Stimulated activated CD8-positive, alpha-beta memory T cell treated with anti-CD3 and anti-CD28 coated beads, Interleukin-4, amount 100 ng/mL, for 24 hours (primary cell): ENCODE measurements around the gene SLC44A2.

Source experiments
- DNase-seq: peaks from one replicate; pipeline ENCODE4 v3.0.0-alpha.2; 2020; ENCODE audit warnings: low read depth

SLC44A2 gene

DNA sequence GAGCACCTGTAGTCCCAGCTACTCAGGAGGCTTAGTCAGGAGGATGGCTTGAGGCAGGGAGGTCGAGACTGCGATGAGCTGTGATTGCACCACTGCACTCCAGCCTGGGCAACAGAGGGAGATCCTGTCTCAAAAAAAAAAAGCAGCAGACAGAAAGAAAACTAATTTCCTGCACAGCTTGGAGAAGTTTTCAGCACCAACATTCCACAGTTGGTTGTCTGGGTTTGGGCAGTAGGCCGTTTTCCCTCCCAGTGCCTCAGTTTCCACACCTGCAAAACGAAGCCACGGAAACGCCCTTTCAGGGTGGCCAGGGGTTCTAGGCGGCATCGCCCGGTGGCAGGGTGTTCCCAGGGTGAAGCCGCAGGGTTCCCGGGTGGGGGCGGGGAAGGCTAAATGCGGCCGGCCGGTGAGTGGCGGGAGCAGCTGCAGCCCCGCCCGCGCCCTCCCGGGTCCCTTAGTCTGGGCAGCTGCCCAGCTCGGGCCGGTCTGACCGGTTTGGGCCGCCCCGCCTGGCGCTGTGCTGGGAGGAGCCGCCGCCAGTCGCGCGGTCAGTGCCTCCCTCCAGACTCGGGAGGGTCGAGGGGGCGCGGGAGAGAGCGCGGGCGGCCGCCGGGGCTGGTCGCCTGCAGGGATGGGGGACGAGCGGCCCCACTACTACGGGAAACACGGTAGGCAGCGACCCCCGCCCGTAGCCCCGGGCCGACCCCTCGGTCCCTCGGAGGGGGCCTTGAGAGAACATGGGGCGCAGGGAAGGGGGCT, at the start of gene SLC44A2:
Gene SLC44A2 (plus strand): TSS at position 551 of the 759 bp plus-strand sequence. CDS start 81 bp downstream, at position 632.
- no peak for DNase-seq

DNA sequence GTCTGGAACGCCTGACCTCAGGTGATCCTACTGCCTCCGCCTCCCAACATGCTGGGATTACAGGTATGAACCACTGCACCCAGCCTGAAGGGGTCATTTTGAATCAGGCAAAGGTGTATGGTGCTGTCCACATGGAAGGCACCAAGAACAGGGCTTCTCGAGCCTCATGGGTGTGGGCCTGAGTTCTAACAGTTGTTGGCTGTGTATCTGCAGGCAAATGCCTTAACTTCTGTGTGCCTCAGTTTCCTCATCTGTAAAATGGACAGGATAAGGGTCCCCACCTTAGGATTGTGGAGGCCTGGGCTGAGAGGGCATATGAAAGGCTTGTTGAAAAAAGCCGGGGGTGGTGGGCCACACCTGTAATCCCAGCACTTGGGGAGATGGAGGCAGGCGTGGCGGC, 47.4 kb upstream of the SLC44A2 start:
- DNase-seq, result no peak

DNA sequence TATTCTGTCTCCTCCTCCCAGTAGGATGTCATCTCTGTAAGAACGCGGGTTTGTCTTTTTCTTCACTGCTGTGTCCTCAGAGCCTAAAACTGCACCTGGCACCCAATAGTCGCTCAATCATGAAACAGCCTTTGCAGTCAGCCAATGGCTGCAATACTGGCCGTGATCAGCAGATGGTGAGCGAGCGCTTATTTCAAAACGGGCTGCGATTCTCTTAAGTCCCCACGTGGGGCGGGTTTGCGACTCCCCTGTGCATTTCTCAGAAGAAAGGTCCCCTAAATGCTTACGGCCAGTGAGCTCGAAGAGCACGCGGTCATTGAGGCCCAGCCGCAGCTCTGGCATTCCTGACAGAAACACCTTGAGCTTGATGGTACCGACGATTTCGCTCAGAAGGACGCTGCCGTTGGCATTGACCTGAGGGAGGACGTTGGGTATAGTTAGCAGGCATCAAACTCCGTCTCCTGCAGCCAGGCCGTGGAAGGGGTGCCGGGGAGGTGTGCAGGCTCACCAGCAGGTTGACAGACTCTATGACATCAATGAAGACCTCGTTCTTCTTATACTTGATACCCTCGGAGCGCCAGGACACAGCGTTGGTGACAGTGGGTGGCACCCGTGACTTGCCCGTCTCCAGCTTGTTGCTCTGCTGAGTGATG, 44.2 kb upstream of the SLC44A2 start:
- peak; percentile 80 for DNase-seq

DNA sequence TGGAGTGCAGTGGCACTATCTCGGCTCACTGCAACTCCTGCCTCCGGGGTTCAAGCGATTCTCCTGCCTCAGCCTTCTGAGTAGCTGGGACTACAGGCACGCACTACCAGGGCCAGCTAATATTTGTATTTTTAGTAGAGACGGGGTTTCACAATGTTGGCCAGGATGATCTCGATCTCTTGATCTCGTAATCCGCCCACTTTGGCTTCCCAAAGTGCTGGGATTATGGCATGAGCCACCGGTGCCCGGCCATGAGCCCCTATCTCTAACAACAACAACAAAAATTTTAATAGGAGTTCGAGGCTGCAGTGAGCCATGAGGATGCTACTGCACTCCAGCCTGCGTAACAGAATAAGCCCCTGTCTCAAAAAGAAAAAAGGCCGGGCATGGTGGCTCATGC, 43.3 kb upstream of the SLC44A2 start:
- DNase-seq, result no peak

DNA sequence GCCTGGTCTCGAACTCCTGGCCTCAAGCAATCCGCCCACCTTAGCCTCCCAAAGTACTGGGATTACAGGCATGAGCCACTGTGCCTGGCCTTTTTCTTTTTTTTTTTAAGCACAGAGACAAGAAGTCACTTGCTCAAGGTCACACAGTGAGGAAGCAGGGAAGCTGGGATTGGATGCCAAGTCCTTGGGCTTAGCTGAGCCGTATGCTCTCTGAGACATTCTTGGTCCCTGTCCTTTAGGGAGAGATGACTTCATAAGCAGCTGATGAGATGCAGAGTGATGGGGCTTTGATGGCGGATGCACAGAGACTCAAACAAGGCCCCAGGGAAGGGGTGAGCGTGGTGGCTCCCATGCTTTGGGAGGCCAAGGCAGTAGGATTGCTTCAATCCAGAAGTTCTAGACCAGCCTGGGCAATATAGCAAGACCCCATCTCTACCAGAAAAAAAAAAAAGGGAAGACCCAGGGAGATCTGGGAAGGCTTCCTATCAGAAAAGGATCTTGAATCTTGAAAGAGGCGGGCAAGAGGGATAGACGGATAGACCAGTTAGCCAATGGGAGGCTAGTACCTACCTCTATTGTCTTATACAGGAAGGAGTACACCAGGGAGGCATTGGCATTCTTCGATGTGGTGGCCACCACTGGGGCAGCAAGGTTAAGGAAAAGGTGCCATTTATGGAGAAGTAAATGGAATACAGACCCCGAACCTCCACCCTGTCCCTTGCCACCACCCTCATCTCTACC, 42.1 kb upstream of the SLC44A2 start:
- DNase-seq, result no peak

DNA sequence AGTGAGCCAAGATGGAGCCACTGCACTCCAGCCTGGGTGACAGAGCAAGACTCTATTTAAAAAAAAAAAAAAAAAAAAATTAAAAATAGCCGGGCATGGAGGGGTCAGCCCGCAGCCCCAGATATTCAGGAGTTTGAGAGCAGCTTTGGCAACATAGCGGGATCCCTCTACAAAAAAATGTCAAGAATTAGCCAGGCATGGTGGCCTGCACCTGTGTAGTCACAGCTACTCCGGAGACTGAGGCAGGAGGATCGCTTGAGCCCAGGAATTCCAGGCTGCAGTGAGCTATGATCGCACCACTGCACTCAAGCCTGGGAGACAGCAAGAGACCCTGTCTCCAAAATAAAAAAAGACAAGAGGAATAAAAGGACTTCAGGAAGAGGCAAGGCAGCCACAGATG, 39.0 kb upstream of the SLC44A2 start:
- DNase-seq, result no peak

DNA sequence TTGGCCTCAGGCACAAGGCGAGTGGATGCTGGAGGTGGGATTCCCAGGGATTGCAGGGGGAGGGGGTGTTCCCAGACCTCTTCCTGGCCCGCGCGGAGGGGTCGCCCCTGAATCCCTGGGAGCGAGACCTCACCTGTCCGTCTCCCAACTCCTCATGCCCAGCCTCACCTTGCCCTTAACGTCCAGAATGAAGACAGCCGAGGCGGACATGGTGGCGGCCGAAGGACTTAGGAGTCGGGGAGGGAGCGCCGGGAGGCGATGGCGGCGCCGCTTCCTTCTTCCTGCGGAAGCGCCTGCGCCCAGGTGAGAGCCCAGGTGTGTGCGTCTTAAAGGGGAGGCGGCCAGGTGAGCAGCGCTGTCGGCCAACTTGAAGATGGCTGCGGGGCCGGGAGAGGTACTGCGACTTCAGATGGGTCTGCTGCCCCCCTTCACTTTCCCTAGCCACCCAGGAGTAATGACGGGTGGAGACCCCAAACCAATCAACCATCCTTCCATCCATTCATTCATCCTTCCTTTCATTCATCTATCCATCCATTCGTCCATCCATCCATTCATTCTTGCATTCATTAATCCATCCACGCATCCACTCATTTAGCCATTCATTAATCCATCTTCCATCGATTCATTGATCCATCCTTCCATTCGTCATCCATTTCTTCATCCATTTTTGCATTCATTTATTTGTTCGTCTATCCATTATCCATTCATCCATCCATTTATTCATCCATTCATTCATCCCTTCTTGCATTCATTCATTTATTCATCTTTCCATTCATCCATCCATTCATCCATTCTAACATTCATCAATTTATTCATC, 38.1 kb upstream of the SLC44A2 start, which contains the start of gene AP1M2:
Gene AP1M2 (minus strand): TSS at position 291 of the 817 bp plus-strand sequence. CDS start 81 bp downstream, at position 210.
- DNase-seq, result no peak

DNA sequence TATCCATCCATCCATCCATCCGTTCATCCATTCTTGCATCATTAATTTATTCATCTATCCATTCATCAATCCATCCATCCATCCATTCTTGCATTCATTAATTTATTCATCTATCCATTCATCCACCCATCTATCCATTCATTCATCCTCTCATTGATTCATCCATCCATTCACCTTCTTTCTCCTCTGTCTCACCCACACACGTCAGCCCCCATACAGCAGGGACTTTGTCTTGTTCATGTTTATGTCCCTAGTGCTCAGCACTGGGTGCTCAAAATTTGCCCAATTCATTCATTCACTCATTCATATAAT, 37.6 kb upstream of the SLC44A2 start:
- no peak for DNase-seq

DNA sequence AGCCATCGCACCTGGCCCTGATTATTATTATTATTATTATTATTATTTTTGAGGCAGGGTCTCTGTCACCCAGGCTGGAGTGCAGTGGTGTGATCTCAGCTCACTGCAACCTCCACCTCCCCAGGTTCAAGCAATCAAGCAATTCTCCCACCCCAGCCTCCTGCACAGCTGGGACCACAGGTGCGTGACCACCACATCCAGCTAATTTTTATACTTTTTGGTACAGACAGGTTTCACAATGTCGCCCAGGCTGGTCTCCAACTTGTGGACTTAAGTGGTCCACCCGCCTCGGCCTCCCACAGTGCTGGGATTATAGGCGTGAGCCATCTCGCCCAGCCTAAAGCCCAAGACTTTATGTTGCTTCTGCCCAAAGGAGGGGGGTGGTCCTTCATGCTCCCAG, 32.2 kb upstream of the SLC44A2 start:
- no peak for DNase-seq

DNA sequence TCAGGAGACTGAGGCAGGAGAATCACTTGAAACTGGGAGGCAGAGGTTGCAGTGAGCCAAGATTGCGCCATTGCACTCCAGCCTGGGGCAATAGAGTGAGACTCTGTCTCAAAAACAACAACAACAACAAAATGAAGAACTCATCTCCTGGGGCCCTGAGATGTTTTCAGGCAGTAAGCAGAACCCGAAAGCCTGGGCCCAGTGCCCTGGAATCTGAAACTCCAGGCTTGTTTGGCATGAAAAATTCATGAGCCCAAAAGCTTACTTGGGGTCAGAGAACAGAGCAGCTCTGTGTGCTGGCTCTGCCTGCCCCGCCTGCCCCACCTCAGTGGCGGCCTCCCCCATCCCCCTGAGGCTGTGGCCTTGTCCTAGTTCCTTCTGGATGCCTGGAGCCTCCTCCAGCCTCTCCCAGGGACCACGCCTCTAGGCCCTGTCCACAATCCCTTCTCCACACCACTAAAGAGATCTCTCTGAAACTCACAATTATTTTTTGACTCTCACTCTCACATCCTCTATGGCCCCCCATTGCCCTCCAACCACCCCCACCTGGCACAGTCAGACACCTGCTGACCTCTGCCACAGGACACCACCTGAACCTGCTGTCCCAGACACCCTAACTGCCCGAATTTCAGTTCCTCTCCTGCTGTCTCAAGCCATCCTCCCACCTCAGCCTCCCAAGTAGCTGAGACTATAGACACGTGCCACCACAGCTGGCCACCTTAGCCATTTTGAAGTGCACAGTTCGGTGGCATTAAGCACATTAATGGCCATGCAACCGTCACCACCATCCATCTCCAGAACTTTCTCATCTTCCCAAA, 31.3 kb upstream of the SLC44A2 start:
- DNase-seq, result no peak

DNA sequence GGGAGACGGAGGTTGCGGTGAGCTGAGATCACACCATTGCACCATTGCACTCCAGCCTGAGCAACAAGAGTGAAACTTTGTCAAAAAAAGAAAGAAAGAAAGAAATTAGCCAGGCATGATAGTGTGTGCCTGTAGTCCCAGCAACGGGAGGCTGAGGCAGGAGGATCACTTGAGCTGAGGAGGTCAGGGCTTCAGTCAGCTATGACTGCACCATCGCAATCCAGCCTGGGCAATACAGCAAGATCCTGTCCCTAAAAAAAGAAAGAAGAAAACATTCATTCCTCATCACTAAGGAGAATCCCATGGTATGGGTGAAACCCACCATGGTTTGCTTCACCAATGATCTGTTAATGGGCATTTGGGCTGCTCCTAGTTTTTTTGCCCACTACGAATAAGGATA, 25.2 kb upstream of the SLC44A2 start:
- DNase-seq, result no peak

DNA sequence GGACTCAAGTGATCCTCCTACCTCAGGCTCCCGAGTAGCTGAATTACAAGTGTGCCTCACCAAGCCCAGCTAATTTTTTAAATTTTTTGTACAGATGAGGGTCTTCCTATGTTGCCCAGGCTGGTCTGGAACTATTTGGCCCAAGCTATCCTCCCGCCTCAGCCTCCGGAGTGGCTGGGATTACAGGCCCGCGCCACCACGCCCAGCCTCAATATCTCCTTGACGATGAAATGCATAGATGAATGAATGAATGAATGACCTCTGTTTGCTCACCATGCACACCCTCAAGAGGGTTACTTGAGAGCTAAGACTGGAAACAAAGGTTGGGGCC, 23.4 kb upstream of the SLC44A2 start:
- no peak for DNase-seq

DNA sequence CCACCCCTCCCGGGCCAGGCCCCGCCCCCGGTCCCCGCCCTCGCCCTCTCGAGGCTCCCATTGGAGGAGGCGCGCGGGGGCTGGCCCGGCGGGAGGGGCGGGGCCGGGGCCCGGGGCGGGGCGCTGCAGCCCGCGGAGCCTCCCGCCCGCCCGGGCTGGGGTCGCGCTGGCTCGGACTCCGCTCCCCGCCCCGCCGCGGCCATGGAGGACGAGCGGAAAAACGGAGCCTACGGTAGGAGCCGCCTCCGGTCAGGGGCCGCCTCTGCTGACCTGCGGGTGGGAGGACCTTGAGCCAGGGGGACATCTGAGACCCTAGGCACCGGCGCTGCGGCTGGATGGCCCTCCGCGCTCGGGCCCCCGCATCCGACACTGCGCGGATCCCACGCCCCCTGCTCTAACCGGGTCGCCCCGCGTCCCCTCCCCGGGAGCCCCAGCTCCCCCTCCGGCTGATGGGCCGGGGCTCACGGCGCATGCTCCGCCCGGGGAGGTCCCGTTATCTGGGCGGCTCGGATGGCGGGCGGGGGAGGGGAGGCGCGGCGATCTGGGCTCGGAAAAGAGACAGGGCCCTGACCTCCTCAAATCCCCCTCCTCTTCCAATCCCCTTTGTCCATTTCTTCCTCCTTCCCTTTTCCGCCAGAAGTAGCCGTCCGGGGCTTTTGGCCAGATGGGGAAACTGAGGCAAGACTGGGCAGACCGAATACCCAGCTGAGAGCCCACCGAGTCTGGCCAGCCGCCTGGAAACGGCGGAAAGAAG, 22.8 kb upstream of the SLC44A2 start:
- peak; percentile 85 for DNase-seq

DNA sequence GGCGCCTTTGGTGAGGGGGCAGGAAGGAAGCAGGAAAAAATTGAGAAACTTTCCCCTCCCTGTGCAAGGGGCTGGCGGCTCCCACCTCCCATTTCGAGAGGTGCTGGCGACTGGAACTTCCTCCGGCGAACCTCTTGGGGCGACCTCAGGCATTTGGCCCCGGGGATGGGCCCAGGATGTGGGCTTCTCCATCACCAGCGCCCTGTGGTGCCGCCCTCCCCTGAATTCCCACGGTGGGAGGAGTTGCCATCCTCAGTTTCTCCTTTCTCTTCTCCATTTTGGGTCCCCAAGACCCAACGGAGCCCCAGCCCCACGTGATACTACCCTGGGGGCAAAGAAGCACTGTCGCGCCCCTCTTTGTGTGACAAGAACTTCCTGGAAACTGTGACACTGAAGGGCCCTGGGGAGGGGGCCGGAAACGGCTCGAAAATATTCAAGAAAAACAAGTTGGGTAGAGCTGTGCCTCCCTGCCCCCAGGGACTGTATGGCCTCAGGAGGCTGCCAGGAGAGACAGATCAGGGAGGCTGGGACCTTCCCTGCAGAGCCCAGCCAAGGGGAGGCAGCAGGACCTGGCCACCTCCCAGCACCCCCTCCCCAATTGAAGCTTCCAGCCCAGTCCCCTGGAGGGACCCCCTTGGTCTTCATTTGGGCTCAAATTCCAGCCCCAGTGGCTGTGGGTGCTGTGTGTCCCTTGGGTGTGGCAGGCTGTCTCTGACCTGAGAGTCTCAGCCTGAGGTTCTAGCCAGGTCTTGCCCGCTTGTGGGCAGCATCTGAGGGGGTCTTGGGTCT, 22.1 kb upstream of the SLC44A2 start:
- DNase-seq, result peak; percentile 67

DNA sequence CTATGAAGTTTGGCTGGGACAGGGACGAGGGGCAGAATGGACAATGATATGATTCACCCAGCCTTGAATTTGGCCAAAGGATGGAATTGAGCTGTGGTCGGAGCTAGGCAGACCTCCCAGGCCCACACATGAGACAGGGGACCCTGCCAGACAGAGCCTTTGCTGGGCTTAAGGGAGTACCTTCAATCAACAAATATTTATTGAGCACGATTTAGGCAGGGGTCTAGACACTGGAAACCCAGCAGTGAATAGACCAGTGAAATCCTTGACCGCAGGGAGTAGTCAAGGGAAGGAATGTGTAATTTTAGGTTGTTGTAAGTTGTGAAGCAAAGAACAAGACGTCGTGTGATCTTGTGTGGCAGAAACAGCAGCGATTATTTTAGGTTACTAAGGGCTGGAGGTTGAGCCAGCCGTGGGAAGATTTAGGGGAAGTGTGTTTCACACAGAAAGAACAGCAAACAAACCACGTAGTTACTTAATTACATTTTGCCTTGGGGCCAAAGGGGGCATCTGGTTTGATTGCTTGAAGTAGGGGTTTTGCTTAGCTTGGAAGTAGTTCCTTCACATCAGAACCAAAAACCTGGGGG, 21.4 kb upstream of the SLC44A2 start:
- no peak for DNase-seq

DNA sequence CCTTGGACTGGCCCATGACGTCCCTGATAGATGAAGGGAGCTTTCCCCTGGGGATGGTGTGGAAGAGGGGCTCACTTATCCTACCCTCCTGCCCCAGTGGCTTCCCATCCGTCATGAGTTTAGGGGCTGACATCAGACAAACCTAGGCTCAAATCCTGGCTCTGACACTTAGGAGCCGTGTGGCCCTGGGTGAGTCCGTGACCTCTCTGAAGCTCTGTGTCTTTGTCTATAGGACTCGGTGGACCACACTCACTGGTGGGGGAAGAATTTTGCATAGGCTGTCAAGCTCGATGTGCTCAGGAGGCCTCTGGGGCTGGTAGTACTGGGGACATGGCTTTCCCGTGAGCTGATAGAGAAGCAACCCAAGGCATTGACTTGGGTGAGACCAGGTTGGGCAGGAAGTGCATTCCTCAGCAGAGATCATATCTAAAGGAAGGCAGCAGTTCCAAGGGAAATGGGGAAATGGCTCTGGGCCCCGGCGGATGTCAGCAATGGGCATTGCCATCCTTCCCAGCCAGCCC, 20.8 kb upstream of the SLC44A2 start:
- DNase-seq, result no peak

DNA sequence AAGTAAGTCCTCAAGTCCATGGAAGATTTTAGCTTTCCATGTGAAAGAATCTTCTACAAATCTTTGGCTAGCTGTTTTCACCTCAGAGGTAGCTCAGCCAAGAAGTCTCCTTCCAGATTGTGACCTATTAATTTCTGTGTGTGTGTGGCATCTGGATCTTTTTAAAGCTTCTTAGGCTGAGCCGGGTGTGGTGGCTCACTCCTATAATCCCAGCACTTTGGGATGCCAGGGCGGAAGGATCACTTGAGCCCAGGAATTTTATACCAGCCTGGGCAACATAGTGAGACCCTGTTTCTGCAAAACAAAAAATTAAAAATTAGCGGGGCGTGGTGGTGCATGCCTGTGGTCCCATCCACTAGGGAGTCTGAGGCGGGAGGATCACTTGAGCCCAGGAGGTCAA, 13.4 kb upstream of the SLC44A2 start:
- no peak for DNase-seq

DNA sequence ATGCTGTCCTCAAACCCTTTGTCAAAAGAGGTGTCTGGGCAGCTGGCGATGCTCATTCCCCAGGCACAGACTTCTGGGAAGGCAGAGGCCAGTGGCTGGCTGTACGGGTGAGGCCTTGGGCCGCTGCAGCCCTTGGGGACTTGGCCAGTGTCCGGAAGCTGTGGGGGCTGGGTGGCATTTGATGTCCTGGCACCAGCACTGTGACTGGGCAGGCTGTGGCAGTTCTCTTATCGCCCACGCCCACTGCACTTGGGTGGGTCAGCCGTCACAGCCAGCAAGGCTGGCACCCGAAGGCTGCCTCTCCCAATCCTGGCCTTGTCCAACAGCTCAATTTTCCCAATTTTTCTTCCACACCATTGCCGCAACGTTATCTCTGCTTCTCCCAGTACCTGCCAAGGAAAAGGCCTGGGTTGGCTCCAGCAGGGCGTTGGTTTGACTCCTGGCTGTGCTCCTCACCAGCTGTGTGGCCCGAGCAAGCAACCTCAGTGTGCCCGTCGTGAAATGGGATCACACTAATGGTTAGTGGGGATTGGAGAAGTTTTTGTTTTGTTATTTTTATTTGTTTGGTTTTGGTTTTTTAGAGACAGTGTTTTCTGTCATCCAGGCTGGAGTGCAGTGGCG, 12.7 kb upstream of the SLC44A2 start:
- DNase-seq, result no peak
